CD4-positive, alpha-beta T cell treated with Interferon gamma for 1 hour (primary cell): ENCODE results near the gene COL25A1.
"Not testable (repeated sequence)": the region's sequence is repeated elsewhere in the genome, so short reads cannot be mapped to it uniquely, and the experiment has no call there.

Source experiments
- DNase-seq: peaks from one replicate; pipeline ENCODE4 v3.0.0-alpha.2; 2020

COL25A1 gene

GRCh38 chr4:109166586-109166985 lies 135.9 kb downstream of the COL25A1 start:
- no peak for DNase-seq

- DNase-seq, result no peak
Measured at GRCh38 chr4:109166126-109166525, 136.3 kb downstream of the COL25A1 start.

- DNase-seq, result no peak
Measured at GRCh38 chr4:109164011-109164410, 138.4 kb downstream of the COL25A1 start.

GRCh38 chr4:109163493-109163892 lies 139.0 kb downstream of the COL25A1 start:
- DNase-seq, result no peak

- DNase-seq, result no peak
Measured at GRCh38 chr4:109162759-109163158, 139.7 kb downstream of the COL25A1 start.

GRCh38 chr4:109160494-109160893 lies 142.0 kb downstream of the COL25A1 start:
- DNase-seq, result no peak

GRCh38 chr4:109157696-109158095 lies 144.8 kb downstream of the COL25A1 start:
- DNase-seq, result no peak

- DNase-seq, result no peak
Measured at GRCh38 chr4:109157205-109157604, 145.3 kb downstream of the COL25A1 start.

GRCh38 chr4:109156356-109156755 lies 146.1 kb downstream of the COL25A1 start:
- DNase-seq, result no peak

GRCh38 chr4:109155682-109156283 lies 146.7 kb downstream of the COL25A1 start:
- no peak for DNase-seq

- no peak for DNase-seq
Measured at GRCh38 chr4:109155084-109155483, 147.4 kb downstream of the COL25A1 start.

GRCh38 chr4:109154424-109154823 lies 148.0 kb downstream of the COL25A1 start:
- no peak for DNase-seq

GRCh38 chr4:109149836-109150235 lies 152.6 kb downstream of the COL25A1 start:
- no peak for DNase-seq

- DNase-seq, result no peak
Measured at GRCh38 chr4:109148577-109149075, 153.8 kb downstream of the COL25A1 start.

GRCh38 chr4:109147135-109147534 lies 155.3 kb downstream of the COL25A1 start:
- no peak for DNase-seq

GRCh38 chr4:109146499-109146898 lies 156.0 kb downstream of the COL25A1 start:
- no peak for DNase-seq

GRCh38 chr4:109138125-109138524 lies 164.3 kb downstream of the COL25A1 start:
- not testable (repeated sequence) for DNase-seq

- no peak for DNase-seq
Measured at GRCh38 chr4:109134921-109135320, 167.5 kb downstream of the COL25A1 start.

GRCh38 chr4:109134268-109134667 lies 168.2 kb downstream of the COL25A1 start:
- no peak for DNase-seq

- DNase-seq, result no peak
Measured at GRCh38 chr4:109131559-109131958, 170.9 kb downstream of the COL25A1 start.

GRCh38 chr4:109128589-109128988 lies 173.9 kb downstream of the COL25A1 start:
- no peak for DNase-seq

GRCh38 chr4:109127866-109128265 lies 174.6 kb downstream of the COL25A1 start:
- DNase-seq, result no peak

- DNase-seq, result no peak
Measured at GRCh38 chr4:109126856-109127255, 175.6 kb downstream of the COL25A1 start.

- no peak for DNase-seq
Measured at GRCh38 chr4:109125084-109125483, 177.4 kb downstream of the COL25A1 start.

- no peak for DNase-seq
Measured at GRCh38 chr4:109123951-109124350, 178.5 kb downstream of the COL25A1 start.
